SK-N-MC (cell line): ENCODE measurements around the gene ACVRL1.

ENCODE experiments used
- DNase-seq: peaks from one replicate; pipeline ENCODE4 v3.0.0-alpha.2; 2011; ENCODE audit warnings: low read depth, low spot score
- H3K27ac ChIP-seq: fragments of 200-600 bp; sonication (generic); 2 replicates; pipeline ENCODE4 v1.5.1; 2016; ENCODE audit warnings: mixed run types
- H3K36me3 ChIP-seq: fragments of 200-600 bp; sonication (generic); 2 replicates; pipeline ENCODE4 v1.6.1; 2017; ENCODE audit warnings: antibody characterized with exemption, low read length, mixed read lengths; ENCODE audit not compliant: insufficient read depth
- H3K4me3 ChIP-seq: fragments of 200-600 bp; sonication (generic); 2 replicates; pipeline ENCODE4 v1.5.1; 2016
- H3K9ac ChIP-seq: fragments of 200-600 bp; sonication (generic); 2 replicates; pipeline ENCODE4 v1.8.0; 2017; ENCODE audit warnings: mixed run types, mixed read lengths; ENCODE audit not compliant: insufficient read length
- H3K9me3 ChIP-seq: fragments of 200-600 bp; sonication (generic); 2 replicates; pipeline ENCODE4 v1.6.1; 2017; ENCODE audit warnings: low read depth, mild to moderate bottlenecking, antibody characterized with exemption, low read length, moderate library complexity, mixed read lengths
- EZH2 ChIP-seq: fragments of 200-600 bp; sonication (generic); IDR thresholded peaks from one replicate; pipeline ENCODE4 v1.6.1; 2017; ENCODE audit warnings: antibody characterized with exemption
- FOXP2 ChIP-seq: optimal IDR thresholded peaks from 2 replicates; pipeline ENCODE3; 2011; ENCODE audit warnings: mild to moderate bottlenecking, moderate library complexity; ENCODE audit not compliant: insufficient read depth; ENCODE audit errors: extremely low read length, control extremely low read depth
- POLR2AphosphoS5 ChIP-seq: IDR thresholded peaks from 2 replicates; pipeline ENCODE4 v1.6.1; 2012; ENCODE audit warnings: mild to moderate bottlenecking, low read depth, low read length, borderline replicate concordance

Gene ACVRL1

GRCh38 chr12:51886021-51886710 lies 21.1 kb upstream of the ACVRL1 start:
- Histone ChIP-seq H3K9me3 (no peaks in the 10 kb centered on the region), H3K27ac (peak overlapping the region; percentile 58; the same call in 1 of the 2 replicates), H3K36me3 (no peaks in the 10 kb centered on the region), H3K9ac (no peak overlapping the region), H3K4me3 (peak overlapping the region; percentile 17; the same call in 1 of the 2 replicates)
- DNase-seq: no peak
- TF ChIP-seq FOXP2 (peak; percentile 80), EZH2 (no peak)

GRCh38 chr12:51887476-51888315 lies 19.6 kb upstream of the ACVRL1 start, which contains the start of gene ANKRD33:
Gene ANKRD33, plus strand, starts transcription at chr12:51888103. Its CDS starts 84 bp downstream, at chr12:51888187.
- no peak within 1 kb of the TSS for H3K4me3 ChIP-seq
- no peaks in the 10 kb centered on the region for H3K36me3 ChIP-seq
- DNase-seq: no peak
- TF ChIP-seq POLR2AphosphoS5 (no peak), EZH2 (no peak), FOXP2 (no peak)
- H3K9ac ChIP-seq: no peak within 1 kb of the TSS
- H3K9me3 ChIP-seq: no peaks in the 10 kb centered on the region
- no peak within 1 kb of the TSS for H3K27ac ChIP-seq

- no peaks in the 10 kb centered on the region for H3K36me3 ChIP-seq
- no peak overlapping the region for H3K4me3 ChIP-seq
- DNase-seq: no peak
- no peak overlapping the region for H3K27ac ChIP-seq
- H3K9me3 ChIP-seq: no peaks in the 10 kb centered on the region
- TF ChIP-seq FOXP2: no peak
- TF ChIP-seq EZH2: no peak
- TF ChIP-seq POLR2AphosphoS5: no peak
- no peak overlapping the region for H3K9ac ChIP-seq
Observed at GRCh38 chr12:51888316-51889215, 18.7 kb upstream of the ACVRL1 start.

- Histone ChIP-seq H3K9me3 (no peaks in the 10 kb centered on the region), H3K9ac (no peak overlapping the region), H3K27ac (no peak overlapping the region), H3K36me3 (no peaks in the 10 kb centered on the region), H3K4me3 (no peak overlapping the region)
- DNase-seq: no peak
- TF ChIP-seq FOXP2 (no peak), POLR2AphosphoS5 (no peak), EZH2 (no peak)
Observed at GRCh38 chr12:51889216-51890132, 17.8 kb upstream of the ACVRL1 start.

DNA sequence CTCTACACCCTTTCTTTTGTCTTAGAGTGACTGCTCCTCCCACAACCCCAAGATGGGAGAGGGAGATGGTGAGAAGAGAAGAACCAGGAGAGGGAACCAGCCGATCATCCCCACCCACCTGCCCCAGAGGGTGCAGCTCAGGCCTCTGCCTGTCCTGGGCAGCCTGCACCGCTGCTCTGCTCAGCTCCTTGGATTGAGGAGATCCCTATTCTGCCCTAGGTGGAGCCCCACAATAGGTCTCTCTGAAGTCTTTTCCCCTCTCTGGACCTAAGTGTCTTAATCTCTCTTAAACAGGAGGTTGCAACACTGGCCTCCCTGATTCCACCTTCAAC lies 17.2 kb upstream of the ACVRL1 start:
- no peak overlapping the region for H3K27ac ChIP-seq
- no peaks in the 10 kb centered on the region for H3K36me3 ChIP-seq
- H3K9me3 ChIP-seq: no peaks in the 10 kb centered on the region
- H3K4me3 ChIP-seq: no peak overlapping the region
- TF ChIP-seq EZH2 (no peak), POLR2AphosphoS5 (no peak), FOXP2 (no peak)
- H3K9ac ChIP-seq: no peak overlapping the region
- no peak for DNase-seq

DNA sequence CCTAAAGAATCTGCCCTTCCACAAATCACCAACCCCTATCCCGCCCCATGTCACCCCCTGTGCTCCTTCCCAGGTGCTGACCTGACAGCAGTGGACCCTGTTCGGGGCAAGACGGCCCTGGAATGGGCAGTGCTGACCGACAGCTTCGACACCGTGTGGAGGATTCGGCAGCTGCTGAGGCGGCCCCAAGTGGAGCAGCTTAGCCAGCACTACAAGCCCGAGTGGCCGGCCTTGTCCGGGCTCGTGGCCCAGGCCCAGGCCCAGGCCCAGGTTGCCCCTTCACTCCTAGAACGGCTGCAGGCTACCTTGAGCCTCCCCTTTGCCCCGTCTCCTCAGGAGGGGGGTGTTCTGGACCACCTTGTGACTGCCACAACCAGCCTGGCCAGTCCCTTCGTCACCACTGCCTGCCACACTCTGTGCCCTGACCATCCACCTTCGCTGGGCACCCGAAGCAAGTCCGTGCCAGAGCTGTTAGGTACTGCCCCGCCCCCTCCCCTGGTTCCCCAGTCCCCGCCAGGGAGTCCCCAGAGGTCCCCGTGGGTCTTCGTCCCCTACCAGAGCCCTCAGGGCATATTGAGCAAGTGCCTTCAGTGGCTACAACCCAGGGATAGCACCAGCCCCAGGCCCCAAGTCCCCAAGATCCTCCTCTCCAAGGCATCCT lies 16.7 kb upstream of the ACVRL1 start:
- H3K27ac ChIP-seq: no peak overlapping the region
- no peak overlapping the region for H3K9ac ChIP-seq
- H3K9me3 ChIP-seq: no peaks in the 10 kb centered on the region
- TF ChIP-seq EZH2 (no peak), FOXP2 (no peak), POLR2AphosphoS5 (no peak)
- no peak for DNase-seq
- no peak overlapping the region for H3K4me3 ChIP-seq
- H3K36me3 ChIP-seq: no peaks in the 10 kb centered on the region

GRCh38 chr12:51891843-51892242 lies 15.5 kb upstream of the ACVRL1 start:
- no peaks in the 10 kb centered on the region for H3K9me3 ChIP-seq
- TF ChIP-seq EZH2 (no peak), FOXP2 (no peak), POLR2AphosphoS5 (no peak)
- H3K36me3 ChIP-seq: no peaks in the 10 kb centered on the region
- no peak overlapping the region for H3K9ac ChIP-seq
- DNase-seq: no peak
- no peak overlapping the region for H3K27ac ChIP-seq
- no peak overlapping the region for H3K4me3 ChIP-seq
